Activated CD4-positive, CD25-positive, alpha-beta regulatory T cell treated with anti-CD3 and anti-CD28 coated beads, Interleukin-2, amount 50 U/mL, for 24 hours (primary cell): Measurements from ENCODE around the gene NIT2.
"Not testable (repeated sequence)": the region's sequence is repeated elsewhere in the genome, so short reads cannot be mapped to it uniquely, and the experiment has no call there.

Experiments used
- ATAC-seq, 2 donors: fragments of 150-1000 bp; cut with Tn5 transposase; one replicate each; pipeline ENCODE4 v1.10.0; 2021; ENCODE audit warnings: mild to moderate bottlenecking in 1 of 2, moderate library complexity in 1 of 2

Gene NIT2

DNA sequence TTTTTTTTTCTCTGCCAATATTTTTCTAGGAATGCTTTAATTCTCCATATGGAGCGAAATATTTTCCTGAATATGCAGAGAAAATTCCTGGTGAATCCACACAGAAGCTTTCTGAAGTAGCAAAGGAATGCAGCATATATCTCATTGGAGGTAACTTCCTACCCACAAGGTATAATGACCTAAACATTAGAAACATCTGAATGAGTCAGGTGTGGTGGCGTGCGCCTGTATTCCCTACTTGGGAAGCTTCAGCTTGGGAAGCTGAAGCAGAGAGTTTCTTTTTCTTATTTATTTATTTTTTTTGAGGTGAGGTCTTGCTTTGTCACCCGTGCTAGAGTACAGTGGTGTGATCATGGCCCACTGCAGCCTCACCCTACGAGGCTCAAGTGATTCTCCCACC is 5.2 kb downstream of the NIT2 start:
- ATAC-seq, result no peak

DNA sequence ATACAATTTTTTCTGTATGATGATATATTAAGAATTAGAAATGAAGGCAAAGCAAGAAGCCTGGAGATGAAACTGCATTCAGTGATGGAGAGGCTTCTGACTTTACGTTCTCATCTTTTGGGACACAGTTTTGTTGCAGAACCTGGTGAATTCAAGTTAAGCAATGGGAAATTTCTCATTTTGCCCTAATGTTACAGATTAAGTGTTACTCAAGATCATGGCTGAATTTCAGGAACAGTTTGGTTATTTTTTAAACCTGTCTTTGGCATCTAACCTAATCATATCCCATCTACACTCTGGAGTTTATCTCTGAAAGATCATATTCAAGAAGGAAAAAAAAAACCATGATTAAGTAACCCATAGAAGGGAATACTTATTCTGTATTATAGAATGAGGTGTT is 6.0 kb downstream of the NIT2 start:
- ATAC-seq, result no peak

DNA sequence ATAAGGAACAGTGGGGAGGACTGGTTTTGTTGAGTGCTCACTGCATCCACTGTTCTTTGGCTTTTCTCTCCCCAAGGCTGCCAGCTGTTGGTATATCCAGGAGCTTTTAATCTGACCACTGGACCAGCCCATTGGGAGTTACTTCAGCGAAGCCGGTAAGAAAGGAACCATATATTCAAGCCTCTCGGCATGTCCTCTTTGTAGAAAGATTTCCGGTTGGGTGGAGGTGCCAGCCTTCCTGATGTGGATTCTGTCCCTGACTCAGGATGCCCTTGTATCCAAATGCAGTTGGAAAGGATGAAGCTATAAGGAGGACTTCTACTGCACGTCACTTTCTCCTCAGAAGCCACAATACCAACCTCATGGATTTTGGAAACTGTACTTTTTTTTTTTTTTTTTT is 14.2 kb downstream of the NIT2 start:
- no peak for ATAC-seq

DNA sequence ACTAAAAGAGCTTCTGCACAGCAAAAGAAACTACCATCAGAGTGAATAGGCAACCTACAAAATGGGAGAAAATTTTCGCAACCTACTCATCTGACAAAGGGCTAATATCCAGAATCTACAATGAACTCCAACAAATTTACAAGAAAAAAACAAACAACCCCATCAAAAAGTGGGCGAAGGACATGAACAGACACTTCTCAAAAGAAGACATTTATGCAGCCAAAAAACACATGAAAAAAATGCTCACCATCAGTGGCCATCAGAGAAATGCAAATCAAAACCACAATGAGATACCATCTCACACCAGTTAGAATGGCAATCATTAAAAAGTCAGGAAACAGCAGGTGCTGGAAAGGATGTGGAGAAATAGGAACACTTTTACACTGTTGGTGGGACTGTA is 17.2 kb downstream of the NIT2 start:
- not testable (repeated sequence) for ATAC-seq

DNA sequence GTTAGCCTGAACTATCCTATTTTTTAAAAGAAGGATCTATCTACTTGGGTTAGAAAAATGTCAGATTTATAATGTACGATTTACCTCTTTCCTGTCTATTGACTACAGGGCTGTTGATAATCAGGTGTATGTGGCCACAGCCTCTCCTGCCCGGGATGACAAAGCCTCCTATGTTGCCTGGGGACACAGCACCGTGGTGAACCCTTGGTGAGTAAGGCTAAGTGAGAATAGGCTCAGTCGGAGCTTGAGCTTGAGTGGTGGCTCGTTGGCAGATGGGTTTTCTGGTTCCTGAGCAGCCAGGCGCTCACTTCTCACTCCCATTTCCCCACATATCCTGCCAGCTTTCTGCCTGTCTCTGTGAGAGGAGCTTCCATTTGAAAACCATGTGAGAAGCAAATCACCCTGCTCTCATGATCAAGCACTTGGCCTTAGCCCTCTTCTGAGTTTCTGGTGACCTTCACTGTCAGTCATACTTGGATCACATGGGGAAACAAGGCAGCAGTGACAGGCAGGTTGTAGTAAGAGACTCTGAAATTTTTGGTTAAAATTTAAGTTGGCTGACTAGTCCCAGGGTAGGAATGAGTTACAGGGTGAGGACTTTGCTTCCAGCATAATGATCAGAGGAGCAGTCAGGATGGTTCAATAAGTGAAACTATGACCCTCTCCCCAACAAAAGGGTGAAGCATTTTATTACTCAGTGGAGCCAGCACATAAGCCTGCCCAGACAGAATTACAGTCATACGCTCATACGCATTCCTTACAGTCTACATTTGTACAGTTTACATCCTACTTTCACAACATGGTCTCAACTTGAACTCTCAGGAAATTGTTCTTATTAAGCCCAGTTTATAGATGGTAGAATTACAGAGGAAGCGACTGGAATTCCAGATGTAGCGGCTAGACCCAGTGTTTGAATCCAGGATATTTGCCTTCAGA is 18.0 kb downstream of the NIT2 start:
- ATAC-seq, result no peak

DNA sequence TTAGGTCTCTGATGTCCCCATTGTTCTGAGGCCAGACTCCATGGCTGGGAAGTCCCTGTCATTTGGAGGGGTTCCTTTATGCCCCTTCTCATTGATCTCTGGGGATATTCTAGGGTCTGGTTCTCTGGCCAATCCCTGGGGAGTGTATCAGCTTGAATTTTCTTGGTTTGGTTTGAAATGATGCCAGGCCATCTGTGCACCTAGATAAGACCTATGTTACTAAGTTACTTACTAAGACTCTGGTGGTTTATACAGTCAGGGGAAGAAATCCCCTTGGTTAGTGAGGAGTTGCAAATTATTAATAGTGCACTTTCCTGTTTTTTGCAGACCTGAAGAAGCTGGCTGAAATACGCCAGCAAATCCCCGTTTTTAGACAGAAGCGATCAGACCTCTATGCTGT is 20.3 kb downstream of the NIT2 start:
- no peak for ATAC-seq

DNA sequence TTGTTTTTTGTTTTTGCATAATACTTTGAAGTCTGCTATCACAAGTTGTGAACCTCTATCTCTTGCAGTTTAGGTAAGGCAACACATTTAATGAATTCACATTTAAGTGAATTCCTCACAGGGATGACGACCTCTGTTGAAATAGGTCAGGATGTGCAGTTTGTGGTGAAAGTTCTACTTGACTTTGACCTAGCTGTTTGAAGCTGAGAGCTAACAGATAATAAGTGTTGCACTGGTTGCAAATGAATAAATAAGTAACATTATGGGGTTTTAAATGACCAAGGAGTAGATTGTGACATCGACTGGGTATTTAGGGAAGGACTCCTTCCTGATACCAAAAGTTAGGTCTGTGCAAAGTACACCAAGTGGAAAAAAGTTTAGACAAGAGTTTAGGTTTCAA is 23.9 kb downstream of the NIT2 start:
- no peak for ATAC-seq

DNA sequence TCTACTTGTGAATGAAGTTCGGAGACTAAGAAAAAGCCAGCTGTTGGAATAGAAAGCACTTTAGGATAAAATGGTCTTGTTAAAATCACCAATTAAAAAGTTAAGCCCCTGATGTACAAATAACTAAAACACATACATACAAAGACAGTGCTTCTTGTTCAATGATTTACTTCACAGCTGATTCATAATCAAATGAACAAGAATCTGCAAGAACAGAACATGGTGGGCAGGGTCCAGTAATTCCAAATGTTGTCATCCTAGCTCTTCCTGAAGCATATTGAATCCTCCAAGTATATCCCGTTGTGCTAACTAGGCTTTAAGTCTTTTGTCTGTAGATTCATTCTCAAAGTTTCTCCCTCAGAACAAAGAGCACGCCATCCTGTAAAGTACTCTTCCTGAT is 24.5 kb downstream of the NIT2 start:
- no peak for ATAC-seq

DNA sequence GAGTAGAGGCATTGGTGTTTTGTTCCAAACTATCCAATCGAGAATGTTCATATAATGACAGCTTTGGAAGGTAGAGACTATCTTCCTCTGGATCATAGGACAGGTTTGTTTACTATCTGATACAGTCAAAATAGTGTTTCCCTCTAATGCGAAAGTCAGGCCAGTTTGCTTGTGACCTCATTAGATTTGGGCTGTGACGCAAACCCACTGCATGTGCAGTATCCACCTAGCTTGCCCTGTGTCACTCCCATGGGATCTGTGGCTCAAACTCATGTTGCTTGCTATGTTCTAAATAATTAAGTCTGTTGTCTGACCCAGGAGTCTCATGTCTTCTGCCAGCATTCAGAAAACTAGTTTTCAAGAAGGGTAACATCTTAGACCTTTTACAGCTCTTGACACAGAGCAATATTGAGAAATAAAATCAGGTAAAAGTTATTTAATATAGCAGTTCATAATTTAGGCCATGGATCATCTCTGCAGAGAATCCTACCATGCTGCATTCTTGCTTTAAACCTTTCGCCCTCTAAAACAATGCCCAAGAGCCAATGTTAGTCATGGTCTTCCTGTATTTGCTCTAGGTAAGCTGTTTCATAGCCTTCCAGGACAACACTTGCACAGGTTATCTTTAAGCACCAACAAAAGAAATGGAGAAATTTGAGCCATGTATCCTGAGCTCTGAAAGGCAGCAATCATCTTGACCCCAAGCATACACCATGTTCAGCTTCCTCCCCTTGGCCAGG is 26.4 kb downstream of the NIT2 start:
- ATAC-seq, result no peak

DNA sequence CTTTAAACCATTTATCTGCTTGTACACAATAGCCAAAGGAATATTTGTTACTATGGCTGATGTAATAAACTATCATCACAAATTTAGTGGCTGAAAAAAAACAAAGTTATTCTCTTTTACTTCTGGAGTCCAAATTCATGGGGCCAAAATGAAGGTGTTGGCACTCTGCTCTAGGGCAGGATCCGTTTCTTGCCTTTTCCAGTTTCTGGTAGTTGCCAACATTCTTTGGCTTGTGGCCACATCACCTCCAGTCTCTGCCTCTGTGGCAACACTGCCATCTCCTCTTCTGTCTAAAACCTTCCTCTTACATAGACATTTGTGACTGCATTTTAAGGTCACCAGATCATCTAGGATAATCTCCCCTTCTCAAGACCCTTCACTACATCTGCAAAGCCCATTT is 27.3 kb downstream of the NIT2 start:
- no peak for ATAC-seq

DNA sequence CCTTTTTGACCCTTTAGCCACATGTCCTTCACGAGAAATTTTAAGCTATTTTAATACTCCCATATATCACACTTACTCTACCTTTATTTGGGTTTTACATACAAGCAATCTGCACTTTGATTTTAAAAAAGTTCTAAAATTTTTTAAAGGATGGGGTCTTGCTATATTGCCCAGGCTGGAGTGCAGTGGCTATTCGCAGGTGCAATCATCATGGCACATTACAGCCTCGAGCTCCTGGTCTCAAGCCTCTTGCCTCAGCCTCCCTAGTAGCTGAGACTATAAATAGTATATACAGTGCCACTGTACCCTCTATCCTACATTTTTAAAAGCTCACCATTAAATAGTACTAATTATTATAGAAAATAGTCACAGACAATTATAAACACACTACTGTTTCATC is 29.9 kb downstream of the NIT2 start:
- no peak for ATAC-seq

DNA sequence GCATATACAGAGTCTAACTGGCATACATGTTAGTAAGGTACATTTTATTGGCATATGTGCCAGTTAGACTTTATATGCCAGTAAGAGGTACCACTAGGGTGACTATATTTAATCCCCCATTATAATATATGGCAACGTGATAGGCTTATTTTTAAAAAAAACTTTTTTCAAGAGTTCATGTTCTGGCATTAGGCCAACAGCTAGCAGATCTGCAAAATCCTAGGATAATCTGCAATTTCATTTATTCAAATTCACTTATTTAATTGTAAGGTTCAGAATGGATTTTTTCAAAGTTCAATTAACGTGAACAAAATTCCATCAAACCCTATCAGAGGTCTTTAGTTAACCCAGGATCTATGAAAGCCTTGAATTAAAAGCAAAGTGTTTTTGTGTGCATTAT is 31.9 kb downstream of the NIT2 start:
- ATAC-seq, result no peak

DNA sequence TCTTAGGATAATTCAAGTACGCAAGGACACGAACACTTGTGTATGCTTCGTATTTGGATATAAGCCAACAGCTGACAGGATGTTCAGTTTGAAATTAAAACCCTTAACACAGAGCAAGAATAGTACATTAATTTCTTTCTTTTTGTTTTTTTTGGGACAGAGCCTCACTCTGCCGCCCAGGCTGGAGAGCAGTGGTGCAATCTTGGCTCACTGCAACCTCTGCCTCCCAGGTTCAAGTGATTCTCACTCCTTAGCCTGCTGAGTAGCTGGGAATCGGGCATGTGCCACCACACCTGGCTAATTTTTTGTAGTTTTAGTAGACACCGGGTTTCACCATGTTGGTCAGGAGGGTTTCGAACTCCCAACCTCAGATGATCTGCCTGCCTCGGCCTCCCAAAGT is 33.9 kb downstream of the NIT2 start:
- no peak for ATAC-seq

DNA sequence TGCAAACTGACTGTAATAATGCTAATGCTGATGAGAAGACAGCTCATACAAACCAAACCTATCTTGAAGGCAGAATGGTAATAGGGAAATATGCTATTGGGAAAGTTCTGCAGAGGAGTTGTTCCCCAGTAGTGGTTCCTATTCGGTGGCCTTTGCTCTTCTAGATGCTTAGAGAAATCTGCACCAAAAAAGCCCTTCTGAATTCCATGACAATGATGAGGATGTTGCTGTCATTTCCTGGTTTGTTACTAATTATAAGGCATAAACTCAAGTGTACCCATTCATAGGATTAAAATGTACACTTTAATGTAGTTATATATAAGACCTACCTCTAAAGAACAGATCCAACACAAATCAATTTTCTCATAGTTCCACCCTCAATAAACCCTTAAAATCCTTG is 36.2 kb downstream of the NIT2 start:
- no peak for ATAC-seq

DNA sequence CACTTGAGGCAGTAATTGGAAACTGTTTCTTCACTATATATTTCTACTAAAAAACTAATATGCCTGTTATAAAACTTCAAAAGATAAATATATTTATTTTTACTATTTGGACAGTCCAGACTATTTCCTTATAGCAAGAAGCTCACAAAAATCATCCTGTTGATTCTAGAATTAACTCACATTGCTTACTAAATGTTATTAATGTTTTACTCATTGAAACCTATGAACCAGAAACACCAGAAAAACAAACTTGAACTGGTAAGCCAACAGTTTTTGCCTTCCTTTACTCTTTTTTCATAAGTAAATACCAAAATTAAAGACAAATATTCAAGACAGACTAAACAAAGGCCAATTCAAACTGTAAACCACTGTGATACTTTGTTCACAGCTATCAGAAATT is 40.0 kb downstream of the NIT2 start:
- no peak for ATAC-seq

DNA sequence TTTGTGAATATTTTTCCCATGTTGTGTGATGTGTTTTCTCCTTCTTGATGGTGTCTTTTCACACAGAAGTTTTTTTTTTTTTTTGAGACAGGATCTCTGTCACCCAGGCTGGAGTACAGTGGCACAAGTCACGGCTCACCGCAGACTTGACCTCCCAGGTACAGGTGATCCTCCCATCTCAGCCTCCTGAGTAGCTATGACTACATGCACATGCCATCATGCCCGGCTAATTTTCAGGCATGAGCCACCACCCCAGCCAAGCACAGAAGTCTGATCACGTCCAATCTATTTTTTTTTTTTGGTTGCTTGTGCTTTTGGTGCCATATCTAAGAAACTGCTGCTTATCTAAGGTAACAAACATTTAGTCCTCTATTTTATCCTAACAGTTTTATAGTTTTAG is 41.7 kb downstream of the NIT2 start:
- ATAC-seq, result no peak

DNA sequence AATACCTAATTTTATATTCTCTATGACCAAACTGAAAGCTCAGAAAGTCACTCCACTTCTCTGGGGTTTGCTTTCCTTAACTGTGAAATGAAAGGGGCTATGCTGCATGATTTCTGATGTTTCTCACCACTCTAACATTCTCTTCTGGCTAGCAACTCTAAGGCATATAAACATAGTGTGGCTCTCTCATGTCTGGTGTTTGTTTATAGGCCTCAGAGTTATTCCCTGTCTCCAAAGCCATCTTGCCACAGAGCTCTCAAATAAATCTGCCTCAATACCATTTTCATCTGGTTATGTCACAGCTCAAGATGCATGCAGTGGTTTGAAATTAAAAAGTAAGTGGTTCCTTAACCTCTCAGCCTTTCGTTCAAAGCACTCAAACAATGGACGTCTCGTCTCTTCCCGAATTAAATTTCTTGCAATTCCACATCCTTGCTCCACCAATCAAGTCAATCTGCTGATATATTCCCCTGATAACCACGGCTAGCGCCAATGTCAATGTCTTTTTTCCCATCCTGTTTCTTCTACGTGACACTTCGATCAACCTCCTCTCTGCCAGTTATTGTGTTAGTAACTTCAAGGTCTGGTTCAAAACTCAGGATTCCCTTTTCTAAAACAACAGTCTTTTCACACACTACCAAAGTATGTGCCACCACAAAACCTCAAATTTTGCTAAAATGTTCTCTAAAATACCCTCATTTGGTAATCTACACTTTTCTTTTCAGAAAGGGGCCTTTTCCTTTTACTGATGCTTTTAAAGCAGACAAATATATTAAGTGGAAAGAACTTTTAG is 50.4 kb downstream of the NIT2 start:
- ATAC-seq, result no peak

DNA sequence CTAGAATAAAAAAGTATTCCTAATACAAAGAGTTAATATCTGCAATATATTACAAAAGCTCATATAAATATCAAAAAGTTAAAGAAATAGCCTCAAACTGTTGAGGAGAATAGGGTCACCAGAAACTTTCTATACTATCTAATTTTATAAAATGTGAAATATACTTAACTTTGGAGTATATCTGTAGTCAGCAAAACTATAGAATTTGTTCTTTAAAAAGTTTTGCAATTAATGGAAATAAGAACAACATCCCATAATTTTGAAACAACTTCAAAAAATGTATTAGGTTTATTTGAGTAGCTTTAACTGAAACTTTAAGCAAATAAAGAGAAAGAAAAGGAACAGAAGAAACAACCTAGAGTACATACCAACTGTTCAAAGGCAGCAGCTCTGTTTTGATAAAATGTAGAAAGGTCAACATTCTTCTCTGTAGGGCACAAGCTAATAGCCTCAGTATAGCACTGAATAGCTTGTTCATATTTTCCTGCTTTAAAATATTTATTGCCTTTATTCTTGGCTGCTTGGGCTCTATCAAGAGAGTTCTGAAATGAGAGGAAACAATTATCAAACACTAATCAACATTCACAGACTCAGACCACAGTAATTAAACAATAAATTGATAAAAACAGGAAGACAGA is 52.0 kb downstream of the NIT2 start:
- no peak for ATAC-seq

DNA sequence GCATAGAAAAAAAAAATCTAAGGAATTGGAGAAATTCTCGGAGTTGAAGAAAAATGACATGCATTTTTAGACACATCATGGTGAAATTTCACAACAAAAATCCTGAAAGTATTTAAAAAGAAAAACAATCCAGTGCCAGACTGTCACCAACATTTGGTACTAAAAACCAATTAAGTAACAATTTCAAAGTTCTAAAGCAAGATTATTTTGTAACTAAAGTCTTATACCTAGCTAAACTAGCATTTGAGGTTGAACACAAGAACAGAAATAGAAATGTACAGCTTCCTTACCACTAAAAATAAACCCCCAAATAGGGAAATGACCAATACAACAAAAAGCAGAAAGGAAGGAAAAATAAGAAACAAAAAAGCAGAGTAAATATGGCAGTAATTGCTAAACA is 54.5 kb downstream of the NIT2 start:
- no peak for ATAC-seq

DNA sequence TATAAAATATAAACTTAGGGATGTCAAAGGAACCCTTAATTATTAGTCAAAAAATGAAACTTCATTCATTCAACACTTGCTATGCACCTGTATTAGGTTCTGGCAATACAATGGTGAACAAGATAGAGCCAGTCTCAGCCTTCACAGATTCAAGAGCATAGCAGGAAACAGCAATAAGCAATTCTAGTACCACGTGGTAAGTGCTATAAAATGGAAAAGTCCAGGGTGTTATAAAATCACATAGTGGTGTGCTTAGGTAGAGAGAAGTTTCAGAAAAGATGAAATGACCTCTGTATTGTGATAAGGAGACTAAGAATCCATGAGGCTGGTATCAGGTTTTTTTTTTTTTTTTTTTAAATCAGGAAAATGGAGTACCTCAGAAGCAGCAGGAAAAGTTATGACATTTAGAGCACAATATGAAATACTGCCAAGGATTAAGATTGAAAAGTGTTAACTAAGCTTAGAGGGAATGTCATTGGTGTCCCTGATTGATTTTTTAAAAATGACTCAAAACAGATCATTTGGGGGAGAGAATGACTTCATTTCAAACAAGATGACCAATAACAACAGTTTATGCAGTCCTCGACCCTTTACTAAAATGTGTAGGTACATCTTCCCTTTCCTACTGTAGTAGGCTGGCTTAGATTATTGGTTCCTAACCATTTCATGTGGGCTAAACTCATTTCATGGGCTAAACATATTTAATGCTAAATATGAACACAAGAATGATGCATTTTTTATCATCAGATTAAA is 61.3 kb downstream of the NIT2 start:
- ATAC-seq, result no peak

DNA sequence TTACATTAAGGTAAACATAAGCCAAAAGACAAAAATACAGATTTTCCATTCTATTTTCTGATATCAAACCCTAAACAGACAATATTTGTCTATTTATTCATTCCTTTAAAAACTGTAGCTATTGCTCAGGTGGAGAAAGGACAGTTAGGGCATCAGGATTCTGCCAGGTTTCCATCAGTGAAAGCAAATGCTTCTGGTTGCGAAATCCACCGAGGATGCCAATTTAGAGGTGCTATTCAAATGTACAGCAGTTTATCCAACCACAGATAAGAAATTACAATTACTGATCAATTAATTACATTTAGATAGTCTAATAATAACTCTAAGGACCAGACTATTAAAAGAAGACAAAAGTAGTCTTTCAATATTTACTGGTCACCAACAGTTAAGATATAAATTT is 62.4 kb downstream of the NIT2 start:
- ATAC-seq, result no peak
